Brain microvascular endothelial cell (primary cell): ENCODE results near the gene SAMD4A.

Experiments
- DNase-seq: peaks from one replicate; pipeline ENCODE4 v3.0.0-alpha.2; 2020
- H3K27ac ChIP-seq: fragments of 250-450 bp; sonication (Bioruptor Pico); 2 replicates; pipeline ENCODE4 v1.5.1; 2020; ENCODE audit warnings: mild to moderate bottlenecking, moderate library complexity
- H3K27me3 ChIP-seq: fragments of 250-450 bp; sonication (Bioruptor Pico); replicated peaks from 2 replicates; pipeline ENCODE4 v1.5.1; 2020; ENCODE audit warnings: mild to moderate bottlenecking
- H3K36me3 ChIP-seq: fragments of 250-450 bp; sonication (Bioruptor Pico); replicated peaks from 2 replicates; pipeline ENCODE4 v1.5.1; 2020; ENCODE audit warnings: mild to moderate bottlenecking
- H3K4me3 ChIP-seq: 2 replicates; pipeline ENCODE4 v1.5.1; 2011; ENCODE audit warnings: low read depth, mild to moderate bottlenecking, control low read depth, low read length, moderate library complexity
- CTCF ChIP-seq: IDR thresholded peaks from 2 replicates; pipeline ENCODE4 v1.5.1; 2011; ENCODE audit warnings: low read depth, mild to moderate bottlenecking, moderate library complexity, low read length, control low read depth, inconsistent platforms; ENCODE audit errors: missing control alignments
- in situ Hi-C: cut with HindIII; loops from 2 replicates; pipeline ENCODE4 v1.10.0; 2017; ENCODE audit warnings: low sequenced_read_pairs, low pct_ligation_motif_present

Gene SAMD4A

DNA sequence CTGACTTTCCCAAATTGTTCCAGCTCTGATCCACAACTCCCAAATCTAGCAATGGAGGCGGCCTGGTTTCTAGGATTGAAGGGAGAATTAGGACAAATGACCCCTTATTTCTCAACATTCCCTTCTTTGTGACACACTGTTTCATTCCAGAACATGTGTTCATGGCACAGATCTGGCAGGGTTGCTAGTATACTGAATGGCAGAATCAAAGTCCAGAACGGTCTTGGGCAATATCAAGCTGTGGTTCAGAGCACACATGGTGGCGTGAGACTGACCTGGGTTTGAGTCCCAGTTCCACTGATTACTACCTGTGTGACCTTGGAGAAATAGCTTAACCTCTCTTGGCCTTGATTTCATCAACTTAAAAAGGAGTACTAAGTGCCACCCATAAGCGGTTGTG lies 152.5 kb downstream of the SAMD4A start:
- H3K27ac ChIP-seq = no peak overlapping the region
- H3K27me3 ChIP-seq = no peaks in the 10 kb centered on the region
- in situ Hi-C loops = no loop called here
- H3K4me3 ChIP-seq = no peak overlapping the region
- DNase-seq = no peak
- no peak for TF ChIP-seq CTCF
- no peaks in the 10 kb centered on the region for H3K36me3 ChIP-seq

DNA sequence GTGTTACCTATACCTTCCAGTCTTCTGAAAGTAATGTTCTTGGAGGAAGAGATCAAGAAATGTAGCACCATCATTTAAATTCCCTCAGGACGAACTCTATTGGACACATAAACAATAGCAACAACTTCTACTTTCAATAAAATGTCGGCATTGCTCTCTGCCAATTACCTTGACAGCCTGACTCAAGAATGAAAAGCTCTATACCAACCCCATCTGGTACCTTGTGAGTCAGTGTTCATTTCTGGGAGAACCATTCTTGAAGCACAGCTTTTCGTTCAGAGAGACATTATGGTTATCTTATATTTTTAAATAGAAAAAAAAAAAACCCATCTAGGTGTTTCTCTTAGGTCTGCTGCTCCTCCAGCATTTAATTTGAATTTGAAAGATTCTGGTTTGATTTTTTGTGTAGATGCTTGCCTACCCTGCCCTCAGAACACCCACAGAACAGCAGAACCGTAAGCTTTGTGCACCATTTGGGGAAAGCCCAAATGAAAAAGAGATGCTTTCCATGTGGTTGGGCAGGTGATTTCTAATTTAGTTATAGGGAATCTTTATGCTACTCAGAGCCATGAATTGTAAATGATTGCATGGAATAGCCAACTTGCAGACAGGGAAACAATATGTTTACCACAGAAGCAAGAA lies 156.0 kb downstream of the SAMD4A start:
- H3K27ac ChIP-seq = no peak overlapping the region
- peak; percentile 61 for TF ChIP-seq CTCF
- H3K4me3 ChIP-seq = no peak overlapping the region
- no peaks in the 10 kb centered on the region for H3K27me3 ChIP-seq
- no peaks in the 10 kb centered on the region for H3K36me3 ChIP-seq
- in situ Hi-C loops = no loop called here
- DNase-seq = peak; percentile 32

GRCh38 chr14:54724123-54724522 lies 157.2 kb downstream of the SAMD4A start:
- TF ChIP-seq CTCF = no peak
- in situ Hi-C loops = no loop called here
- DNase-seq = no peak
- no peaks in the 10 kb centered on the region for H3K27me3 ChIP-seq
- no peak overlapping the region for H3K27ac ChIP-seq
- no peak overlapping the region for H3K4me3 ChIP-seq
- H3K36me3 ChIP-seq = no peaks in the 10 kb centered on the region

DNA sequence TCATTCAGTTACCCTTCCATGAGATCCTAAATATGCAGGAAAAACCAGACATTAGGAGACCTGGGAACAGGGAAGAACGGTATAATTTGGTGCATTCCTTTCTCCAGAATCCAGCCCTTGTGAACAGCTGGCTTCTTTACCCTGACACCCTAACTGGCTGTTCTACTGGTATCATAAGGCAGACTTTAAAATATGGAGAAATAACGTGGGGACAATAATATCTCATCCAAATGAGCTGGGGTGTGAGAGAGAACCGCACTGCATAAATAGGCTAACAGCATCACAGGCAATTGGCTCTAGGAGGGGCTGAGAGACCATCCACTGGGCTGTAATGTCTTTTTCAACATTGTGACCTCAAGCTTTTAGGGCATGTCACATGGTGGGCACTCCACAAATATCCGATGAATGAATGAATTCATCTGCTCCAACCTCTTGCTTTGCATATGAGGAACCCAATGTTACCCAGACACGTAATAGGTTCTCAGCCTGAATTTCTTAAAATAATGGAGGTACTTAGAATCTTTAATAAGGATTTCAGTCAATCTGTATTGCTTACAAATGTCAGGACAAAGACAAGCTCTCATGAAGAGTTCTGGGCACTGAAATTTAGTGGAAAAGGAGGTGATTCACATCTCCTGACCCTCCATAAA lies 157.9 kb downstream of the SAMD4A start:
- no peak for DNase-seq
- Histone ChIP-seq H3K36me3 (no peaks in the 10 kb centered on the region), H3K27ac (no peak overlapping the region), H3K27me3 (no peaks in the 10 kb centered on the region), H3K4me3 (no peak overlapping the region)
- in situ Hi-C loops = no loop called here
- no peak for TF ChIP-seq CTCF

GRCh38 chr14:54725998-54726397 lies 159.1 kb downstream of the SAMD4A start:
- TF ChIP-seq CTCF = no peak
- H3K27me3 ChIP-seq = no peaks in the 10 kb centered on the region
- in situ Hi-C loops = no loop called here
- H3K4me3 ChIP-seq = no peak overlapping the region
- no peak overlapping the region for H3K27ac ChIP-seq
- no peaks in the 10 kb centered on the region for H3K36me3 ChIP-seq
- no peak for DNase-seq

- Histone ChIP-seq H3K27me3 (no peaks in the 10 kb centered on the region), H3K27ac (no peak overlapping the region), H3K36me3 (no peaks in the 10 kb centered on the region), H3K4me3 (no peak overlapping the region)
- in situ Hi-C loops = no loop called here
- no peak for DNase-seq
- TF ChIP-seq CTCF = no peak
Observed at GRCh38 chr14:54727929-54728328, 161.0 kb downstream of the SAMD4A start.
